ENCODE measurements around the gene GFRA4.

- TF ChIP-seq CTCF (IDR thresholded peaks at IDR 0.05) (no peak), POLR2A (IDR thresholded peaks at IDR 0.05) (no peak)
These were observed 24.5 kb upstream of the GFRA4 start for GRCh38 chr20:3687655-3688054.

Measured in vagina (tissue), 2 donors.